SK-MEL-5 (cell line): ENCODE data around the gene VWA2. TPM values are rescaled to one million over a fixed set of nuclear protein-coding genes. Genes with fewer than 3 reads are reported as not detected.
A peak's percentile ranks its signal among the peaks of the same experiment; 100 is the strongest.

Source experiments
- DNase-seq: peaks from one replicate; pipeline ENCODE4 v3.0.0-alpha.2; 2016; ENCODE audit warnings: low read depth, low spot score
- in situ Hi-C: cut with HindIII; loops from 2 replicates; pipeline ENCODE4 v1.10.0; 2016; ENCODE audit warnings: low sequenced_read_pairs, high pct_unique_total_duplicates, low pct_unique_long_range_greater_than_20kb
- total RNA-seq: library from RNA; depleted of rRNA; stranded (reverse); fragments of >200 nt; shearing (Covaris generic); gene quantifications from 2 replicates; pipeline ENCODE4 v1.2.3, GENCODE V29; 2014

The VWA2 gene
- total RNA-seq, 1 experiment from 2014 or later, result not detected

GRCh38 chr10:114283535-114284234 lies 44.6 kb downstream of the VWA2 start:
- peak; percentile 7 for DNase-seq
- in situ Hi-C loops, result no loop called here

- in situ Hi-C loops, result no loop called here
- no peak for DNase-seq
Measured at GRCh38 chr10:114284346-114285071, 45.5 kb downstream of the VWA2 start.

- no peak for DNase-seq
- in situ Hi-C loops, result no loop called here
Measured at GRCh38 chr10:114285961-114286441, 46.9 kb downstream of the VWA2 start.

GRCh38 chr10:114286921-114287320 lies 47.9 kb downstream of the VWA2 start:
- in situ Hi-C loops, result no loop called here
- DNase-seq, result no peak

- in situ Hi-C loops, result no loop called here
- DNase-seq, result no peak
Measured at GRCh38 chr10:114288424-114289095, 49.5 kb downstream of the VWA2 start.

- DNase-seq, result no peak
- in situ Hi-C loops, result no loop called here
Measured at GRCh38 chr10:114289096-114289436, 50.0 kb downstream of the VWA2 start.

- in situ Hi-C loops, result no loop called here
- no peak for DNase-seq
Measured at GRCh38 chr10:114290038-114290437, 51.0 kb downstream of the VWA2 start.

- in situ Hi-C loops, result no loop called here
- DNase-seq, result no peak
Measured at GRCh38 chr10:114291076-114291475, 52.0 kb downstream of the VWA2 start.

- in situ Hi-C loops, result no loop called here
- DNase-seq, result no peak
Measured at GRCh38 chr10:114291516-114291915, 52.5 kb downstream of the VWA2 start.

- peak; percentile 39 for DNase-seq
- in situ Hi-C loops, result no loop called here
Measured at GRCh38 chr10:114293075-114293474, 54.0 kb downstream of the VWA2 start.

- in situ Hi-C loops, result no loop called here
- peak; percentile 4 for DNase-seq
Measured at GRCh38 chr10:114294549-114294948, 55.5 kb downstream of the VWA2 start.

- in situ Hi-C loops, result no loop called here
- DNase-seq, result no peak
Measured at GRCh38 chr10:114295393-114295792, 56.3 kb downstream of the VWA2 start.

GRCh38 chr10:114297136-114297705 lies 58.2 kb downstream of the VWA2 start:
- in situ Hi-C loops, result no loop called here
- no peak for DNase-seq

- in situ Hi-C loops, result no loop called here
- DNase-seq, result no peak
Measured at GRCh38 chr10:114300036-114300645, 61.1 kb downstream of the VWA2 start.

GRCh38 chr10:114301177-114301576 lies 62.1 kb downstream of the VWA2 start:
- in situ Hi-C loops, result no loop called here
- peak; percentile 14 for DNase-seq

- no peak for DNase-seq
- in situ Hi-C loops, result no loop called here
Measured at GRCh38 chr10:114301951-114302710, 63.1 kb downstream of the VWA2 start.

GRCh38 chr10:114303556-114303955 lies 64.5 kb downstream of the VWA2 start:
- in situ Hi-C loops, result no loop called here

More at GRCh38 chr10:114303556-114303955, 64.5 kb downstream of the VWA2 start:
- no peak for DNase-seq
